GM23248 (cell line): Measurements from ENCODE around the gene ADGRL3. TPM values are rescaled to one million over a fixed set of nuclear protein-coding genes. Genes with fewer than 3 reads are reported as not detected.

Experiments used
- DNase-seq: peaks from one replicate; pipeline ENCODE4 v3.0.0-alpha.2; 2015
- H2AFZ ChIP-seq: fragments of 200-600 bp; sonication (generic); 2 replicates; pipeline ENCODE4 v1.6.1; 2016; ENCODE audit warnings: antibody characterized with exemption
- H3F3A ChIP-seq: fragments of 200-600 bp; sonication (generic); 2 replicates; pipeline ENCODE4 v1.6.1; 2016; ENCODE audit warnings: mild to moderate bottlenecking, antibody characterized with exemption, mixed run types; ENCODE audit not compliant: insufficient read depth
- H3K27ac ChIP-seq: fragments of 200-600 bp; sonication (generic); 2 replicates; pipeline ENCODE4 v1.5.1; 2016; ENCODE audit warnings: mild to moderate bottlenecking
- H3K27me3 ChIP-seq: fragments of 200-600 bp; sonication (generic); replicated peaks from 2 replicates; pipeline ENCODE4 v1.6.1; 2016; ENCODE audit warnings: mild to moderate bottlenecking; ENCODE audit not compliant: insufficient read depth
- H3K36me3 ChIP-seq: fragments of 200-600 bp; sonication (generic); 2 replicates; pipeline ENCODE4 v1.6.1; 2016; ENCODE audit warnings: low read depth, mild to moderate bottlenecking
- H3K4me1 ChIP-seq: fragments of 200-600 bp; sonication (generic); 2 replicates; pipeline ENCODE4 v1.6.1; 2016; ENCODE audit warnings: mild to moderate bottlenecking; ENCODE audit not compliant: insufficient read depth
- H3K4me2 ChIP-seq: fragments of 200-600 bp; sonication (generic); one replicate; pipeline ENCODE4 v1.6.1; 2016; ENCODE audit warnings: mild to moderate bottlenecking; ENCODE audit not compliant: unreplicated experiment
- H3K4me3 ChIP-seq: fragments of 200-600 bp; sonication (generic); 2 replicates; pipeline ENCODE4 v1.5.1; 2016; ENCODE audit warnings: mild to moderate bottlenecking
- H3K79me2 ChIP-seq: fragments of 200-600 bp; sonication (generic); 2 replicates; pipeline ENCODE4 v1.6.1; 2016; ENCODE audit warnings: mild to moderate bottlenecking; ENCODE audit not compliant: insufficient read depth
- H3K9ac ChIP-seq: fragments of 200-600 bp; sonication (generic); 2 replicates; pipeline ENCODE4 v1.6.1; 2016; ENCODE audit warnings: mild to moderate bottlenecking
- H3K9me2 ChIP-seq: fragments of 200-600 bp; sonication (generic); 2 replicates; pipeline ENCODE4 v1.6.1; 2016; ENCODE audit warnings: mixed run types, mild to moderate bottlenecking, moderate library complexity; ENCODE audit not compliant: insufficient read depth
- H3K9me3 ChIP-seq: fragments of 200-600 bp; sonication (generic); one replicate; pipeline ENCODE4 v1.6.1; 2017; ENCODE audit warnings: low read depth
- H4K20me1 ChIP-seq: fragments of 200-600 bp; sonication (generic); 2 replicates; pipeline ENCODE4 v1.6.0; 2016; ENCODE audit not compliant: insufficient read depth
- EZH2 ChIP-seq: fragments of 200-600 bp; sonication (generic); IDR thresholded peaks from 2 replicates; pipeline ENCODE4 v1.6.1; 2018; ENCODE audit warnings: antibody characterized with exemption, mild to moderate bottlenecking; ENCODE audit not compliant: insufficient read depth, poor library complexity, severe bottlenecking
- EZH2phosphoT487 ChIP-seq: fragments of 200-600 bp; sonication (generic); IDR thresholded peaks from 2 replicates; pipeline ENCODE4 v1.6.1; 2018; ENCODE audit warnings: antibody characterized with exemption, moderate library complexity, mild to moderate bottlenecking, low read depth; ENCODE audit not compliant: insufficient read depth
- WGBS, 2 experiments: methylation state at CpG; one replicate each; pipeline ENCODE4 v1.1.6; 2015 to 2017; ENCODE audit warnings: low lambda C conversion rate in 2 of 2, low coverage in 1 of 2; ENCODE audit errors: missing lambda C conversion rate in 2 of 2; 5-methylcytosine and 5-hydroxymethylcytosine counted together
- in situ Hi-C: fragments of 300-500 bp; cut with MboI; formaldehyde crosslinking; loops from 2 replicates; pipeline ENCODE4 v1.15.0; 2020
- polyA plus RNA-seq: library from polyadenylated mRNA; unstranded; fragments of >200 nt; fragmentation: Nextera tagmentation; extraction: Ambion mirVana; gene quantifications from 2 replicates; pipeline ENCODE4 v1.2.1, GENCODE V29; 2016
- total RNA-seq: library from RNA; depleted of rRNA; stranded (reverse); fragments of >200 nt; shearing (Covaris generic); gene quantifications from 2 replicates; pipeline ENCODE4 v1.2.3, GENCODE V29; 2014

Gene ADGRL3
- total and polyA plus RNA-seq, 2 experiments from 2014 or later = not detected

- no peaks in the 10 kb centered on the region for H3K9me2 ChIP-seq
- H3K27me3 ChIP-seq = no peaks in the 10 kb centered on the region
- no peaks in the 10 kb centered on the region for H3K9me3 ChIP-seq
- in situ Hi-C loops = no loop called here
- WGBS, 2 experiments = 17 to 46% methylated on average over 1 of the region's 1 CpG
- H3K4me1 ChIP-seq = no peaks in the 10 kb centered on the region
- H3K79me2 ChIP-seq = no peaks in the 10 kb centered on the region
- H4K20me1 ChIP-seq = no peaks in the 10 kb centered on the region
- H3K4me2 ChIP-seq = no peak overlapping the region
- H3K36me3 ChIP-seq = no peaks in the 10 kb centered on the region
- H3K27ac ChIP-seq = no peak overlapping the region
- no peak overlapping the region for H3K9ac ChIP-seq
- H3F3A ChIP-seq = no peaks in the 10 kb centered on the region
- no peak overlapping the region for H3K4me3 ChIP-seq
- no peak overlapping the region for H2AFZ ChIP-seq
- no peak for DNase-seq
- TF ChIP-seq EZH2 (no peak), EZH2phosphoT487 (no peak)
Measured at GRCh38 chr4:61318431-61318830, 118.3 kb downstream of the ADGRL3 start.

GRCh38 chr4:61319156-61319555 is 119.0 kb downstream of the ADGRL3 start:
- DNase-seq = no peak
- H2AFZ ChIP-seq = no peak overlapping the region
- in situ Hi-C loops = no loop called here

DNA sequence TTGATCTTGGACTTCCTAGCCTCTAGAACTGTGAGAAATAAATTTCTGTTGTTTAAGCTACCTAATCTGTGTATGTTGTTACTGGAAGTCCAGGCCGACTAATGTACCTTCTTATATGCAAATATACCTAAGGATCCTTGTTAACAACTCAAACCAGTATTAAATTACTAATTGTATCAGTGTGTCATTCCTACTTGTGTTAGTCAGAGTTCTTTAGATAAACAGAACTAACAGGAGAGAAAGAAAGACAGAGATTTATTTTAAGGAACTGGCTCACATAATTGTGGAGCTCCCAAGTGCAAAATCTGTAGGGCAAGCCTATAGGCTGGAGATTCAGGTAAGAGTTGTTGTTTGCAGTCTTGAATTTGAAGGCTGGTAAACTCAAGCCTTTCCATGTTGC is 120.0 kb downstream of the ADGRL3 start:
- no peak overlapping the region for H3K4me3 ChIP-seq
- H3K79me2 ChIP-seq = no peaks in the 10 kb centered on the region
- H3K36me3 ChIP-seq = no peaks in the 10 kb centered on the region
- H3K9me2 ChIP-seq = no peaks in the 10 kb centered on the region
- no peak for TF ChIP-seq EZH2
- TF ChIP-seq EZH2phosphoT487 = no peak
- H3F3A ChIP-seq = no peaks in the 10 kb centered on the region
- H3K9ac ChIP-seq = no peak overlapping the region
- no peaks in the 10 kb centered on the region for H3K27me3 ChIP-seq
- no peaks in the 10 kb centered on the region for H4K20me1 ChIP-seq
- in situ Hi-C loops = no loop called here
- no peaks in the 10 kb centered on the region for H3K9me3 ChIP-seq
- DNase-seq = no peak
- no peak overlapping the region for H2AFZ ChIP-seq
- 3 to 5% methylated on average over 1 of the region's 1 CpG for WGBS, 2 experiments
- no peaks in the 10 kb centered on the region for H3K4me1 ChIP-seq
- H3K27ac ChIP-seq = no peak overlapping the region
- H3K4me2 ChIP-seq = no peak overlapping the region

More at GRCh38 chr4:61319156-61319555, 119.0 kb downstream of the ADGRL3 start:
- H3F3A ChIP-seq = no peaks in the 10 kb centered on the region
- no peak for TF ChIP-seq EZH2
- TF ChIP-seq EZH2phosphoT487 = no peak
- H3K27me3 ChIP-seq = no peaks in the 10 kb centered on the region
- no peak overlapping the region for H3K4me3 ChIP-seq
- H3K4me2 ChIP-seq = no peak overlapping the region
- H3K36me3 ChIP-seq = no peaks in the 10 kb centered on the region
- no peaks in the 10 kb centered on the region for H3K79me2 ChIP-seq
- H4K20me1 ChIP-seq = no peaks in the 10 kb centered on the region
- no peak overlapping the region for H3K27ac ChIP-seq
- no peaks in the 10 kb centered on the region for H3K4me1 ChIP-seq
- H3K9ac ChIP-seq = no peak overlapping the region
- no peaks in the 10 kb centered on the region for H3K9me2 ChIP-seq
- no peaks in the 10 kb centered on the region for H3K9me3 ChIP-seq

DNA sequence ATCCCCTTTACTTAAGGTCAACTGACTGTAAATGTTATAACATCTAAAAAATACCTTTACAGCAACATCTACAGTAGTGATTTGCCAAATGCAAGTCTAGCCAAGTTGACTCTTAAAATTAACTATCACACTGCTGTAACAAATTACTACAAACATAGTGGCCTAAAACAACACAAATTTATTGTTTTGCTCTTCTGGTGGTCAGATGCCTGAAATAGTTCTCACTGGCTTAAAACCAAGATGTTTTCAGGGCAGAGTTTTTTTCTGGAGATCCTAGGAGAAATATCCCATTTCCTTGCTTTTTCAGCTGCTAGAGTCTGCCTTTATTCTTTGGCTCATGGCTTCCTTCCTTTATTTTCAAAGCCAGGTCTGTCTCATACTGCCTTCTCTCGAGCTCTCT is 120.5 kb downstream of the ADGRL3 start:
- Histone ChIP-seq H4K20me1 (no peaks in the 10 kb centered on the region), H3F3A (no peaks in the 10 kb centered on the region), H3K9ac (no peak overlapping the region), H3K4me1 (no peaks in the 10 kb centered on the region), H3K4me2 (no peak overlapping the region), H3K9me2 (no peaks in the 10 kb centered on the region), H3K36me3 (no peaks in the 10 kb centered on the region), H3K4me3 (no peak overlapping the region), H3K79me2 (no peaks in the 10 kb centered on the region), H3K27ac (no peak overlapping the region), H2AFZ (no peak overlapping the region), H3K9me3 (no peaks in the 10 kb centered on the region), H3K27me3 (no peaks in the 10 kb centered on the region)
- DNase-seq = no peak
- in situ Hi-C loops = no loop called here
- TF ChIP-seq EZH2phosphoT487 = no peak
- no peak for TF ChIP-seq EZH2
- 0 to 8% methylated on average over 1 of the region's 1 CpG for WGBS, 2 experiments

GRCh38 chr4:61332693-61333092 is 132.6 kb downstream of the ADGRL3 start:
- no peaks in the 10 kb centered on the region for H3K4me1 ChIP-seq
- H3K27ac ChIP-seq = no peak overlapping the region
- H3K9me3 ChIP-seq = no peaks in the 10 kb centered on the region
- H3K9me2 ChIP-seq = no peaks in the 10 kb centered on the region
- no peaks in the 10 kb centered on the region for H3K27me3 ChIP-seq
- no peaks in the 10 kb centered on the region for H3K79me2 ChIP-seq
- H2AFZ ChIP-seq = no peak overlapping the region
- no peak for DNase-seq
- H3F3A ChIP-seq = no peaks in the 10 kb centered on the region
- no peaks in the 10 kb centered on the region for H4K20me1 ChIP-seq
- no peak for TF ChIP-seq EZH2phosphoT487
- no peak for TF ChIP-seq EZH2
- H3K4me2 ChIP-seq = no peak overlapping the region
- H3K9ac ChIP-seq = no peak overlapping the region
- H3K4me3 ChIP-seq = no peak overlapping the region
- in situ Hi-C loops = no loop called here
- H3K36me3 ChIP-seq = no peaks in the 10 kb centered on the region
- WGBS, 2 experiments = 22 to 27% methylated on average over 4 of the region's 4 CpGs
